Body of pancreas (tissue), 4 donors: Measurements from ENCODE around the gene CAMTA1. TPM values are rescaled to one million over a fixed set of nuclear protein-coding genes. Genes with fewer than 3 reads are reported as not detected.

Experiments
- ATAC-seq: fragments of 150-250 bp; one replicate; pipeline ENCODE4 v1.9.1; 2016
- DNase-seq, 4 donors: peaks; one replicate each; pipeline ENCODE4 v3.0.0-alpha.2; 2019
- H3K27ac ChIP-seq, 4 donors: fragments of 200-600 bp; sonication (generic); 1 replicate in 3 of 4; 2 replicates in 1 of 4; pipeline versions ENCODE4 v1.5.1 to v1.6.1; 2016 to 2019; ENCODE audit warnings: mild to moderate bottlenecking in 1 of 4, mixed read lengths in 1 of 4, moderate library complexity in 1 of 4
- H3K27me3 ChIP-seq, 2 donors: fragments of 200-600 bp; sonication (generic); one replicate each; pipeline ENCODE4 v1.6.0; 2016; ENCODE audit warnings: mild to moderate bottlenecking in 1 of 2
- H3K36me3 ChIP-seq, 2 donors: fragments of 200-600 bp; sonication (generic); replicated peaks in 1 of 2; 2 replicates each; pipeline ENCODE4 v1.5.1; 2016; ENCODE audit warnings: low read depth in 2 of 2; ENCODE audit not compliant: insufficient read depth in 1 of 2
- H3K4me1 ChIP-seq: fragments of 200-600 bp; sonication (generic); one replicate; pipeline ENCODE4 v1.6.0; 2016
- H3K4me3 ChIP-seq, 2 donors: fragments of 200-600 bp; sonication (generic); 1 replicate in 1 of 2; 2 replicates in 1 of 2; pipeline ENCODE4 v1.5.1; 2016 to 2019
- H3K9me3 ChIP-seq, 3 donors: fragments of 200-600 bp; sonication (generic); 1 replicate in 2 of 3; 2 replicates in 1 of 3; pipeline ENCODE4 v1.5.1; 2016
- POLR2A ChIP-seq, 3 donors: fragments of 450-650 bp; IDR thresholded peaks; one replicate each; pipeline ENCODE4 v1.6.1; 2016; ENCODE audit warnings: antibody characterized with exemption in 3 of 3, mild to moderate bottlenecking in 2 of 3
- WGBS, 2 donors: methylation state at CpG; one replicate each; pipeline ENCODE4 v1.1.5; 2017; 5-methylcytosine and 5-hydroxymethylcytosine counted together
- intact Hi-C: fragments of 100-400 bp; cut with DNase I; formaldehyde crosslinking; loops from one replicate; pipeline ENCODE4 v1.15.1; 2023
- total RNA-seq, 2 donors: library from RNA; depleted of rRNA; stranded (reverse); fragments of >200 nt; gene quantifications; one replicate each; pipeline ENCODE4 v1.1.0, GENCODE V29; 2016
- TF ChIP-seq, protein P1 (sequence below), 7 experiments: fragments of 450-650 bp in 4 of 7; fragments of 200-600 bp in 3 of 7; sonication (generic) in 3 of 7; IDR thresholded peaks; one replicate each; pipeline ENCODE4 v1.5.1; 2016 to 2019; ENCODE audit warnings: antibody characterized with exemption in 7 of 7

Gene CAMTA1
- total RNA-seq, 2 donors from 2014 or later = 36.3 to 59.7 TPM

DNA sequence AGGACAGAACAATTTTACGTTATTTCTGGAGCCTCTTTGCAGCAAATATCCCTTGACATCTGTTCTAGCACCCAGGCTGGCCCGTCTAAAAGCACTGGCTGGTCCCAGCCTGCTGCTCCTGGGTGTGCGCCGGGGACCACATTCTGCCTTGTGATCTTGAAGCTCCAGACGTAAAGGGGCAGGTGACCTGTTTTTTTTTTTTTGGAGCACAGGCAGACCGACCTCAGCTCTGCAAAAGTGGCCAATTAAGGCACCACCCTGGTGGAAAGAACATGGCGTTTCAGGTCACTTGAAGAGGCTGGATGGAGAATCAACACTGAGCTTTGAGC, 13.8 kb upstream of the CAMTA1 start:
- TF ChIP-seq, protein P1, sequence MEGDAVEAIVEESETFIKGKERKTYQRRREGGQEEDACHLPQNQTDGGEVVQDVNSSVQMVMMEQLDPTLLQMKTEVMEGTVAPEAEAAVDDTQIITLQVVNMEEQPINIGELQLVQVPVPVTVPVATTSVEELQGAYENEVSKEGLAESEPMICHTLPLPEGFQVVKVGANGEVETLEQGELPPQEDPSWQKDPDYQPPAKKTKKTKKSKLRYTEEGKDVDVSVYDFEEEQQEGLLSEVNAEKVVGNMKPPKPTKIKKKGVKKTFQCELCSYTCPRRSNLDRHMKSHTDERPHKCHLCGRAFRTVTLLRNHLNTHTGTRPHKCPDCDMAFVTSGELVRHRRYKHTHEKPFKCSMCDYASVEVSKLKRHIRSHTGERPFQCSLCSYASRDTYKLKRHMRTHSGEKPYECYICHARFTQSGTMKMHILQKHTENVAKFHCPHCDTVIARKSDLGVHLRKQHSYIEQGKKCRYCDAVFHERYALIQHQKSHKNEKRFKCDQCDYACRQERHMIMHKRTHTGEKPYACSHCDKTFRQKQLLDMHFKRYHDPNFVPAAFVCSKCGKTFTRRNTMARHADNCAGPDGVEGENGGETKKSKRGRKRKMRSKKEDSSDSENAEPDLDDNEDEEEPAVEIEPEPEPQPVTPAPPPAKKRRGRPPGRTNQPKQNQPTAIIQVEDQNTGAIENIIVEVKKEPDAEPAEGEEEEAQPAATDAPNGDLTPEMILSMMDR (IDR thresholded peaks at IDR 0.05) = no peak
- no peak for TF ChIP-seq POLR2A (IDR thresholded peaks at IDR 0.05)
- WGBS, 2 donors = 56 to 67% methylated on average over 7 of the region's 7 CpGs
- no peaks in the 10 kb centered on the region for H3K9me3 ChIP-seq
- H3K36me3 ChIP-seq = no peaks in the 10 kb centered on the region
- no peak overlapping the region for H3K27ac ChIP-seq
- H3K27me3 ChIP-seq = no peaks in the 10 kb centered on the region
- no peak for DNase-seq
- H3K4me1 ChIP-seq = no peaks in the 10 kb centered on the region
- intact Hi-C loops = no loop called here
- H3K4me3 ChIP-seq = no peak overlapping the region
- ATAC-seq = no peak

DNA sequence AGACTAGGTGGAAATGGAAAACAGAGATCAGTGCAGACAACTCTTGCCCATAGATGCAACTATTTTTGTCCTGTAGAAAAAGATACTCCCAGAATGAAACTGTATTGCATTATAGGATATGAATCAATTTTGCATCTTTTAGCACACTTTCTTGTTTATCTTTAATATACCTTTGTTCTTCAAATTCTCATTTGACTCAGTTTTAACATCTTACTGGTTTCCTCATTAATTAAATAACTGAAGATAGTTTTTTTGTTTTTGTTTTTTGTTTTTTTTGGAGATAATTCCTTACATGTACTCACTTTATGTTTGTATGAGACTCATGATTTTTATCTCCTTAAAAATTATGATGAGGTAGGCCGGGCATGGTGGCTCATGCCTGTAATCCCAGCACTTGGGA, 10.9 kb upstream of the CAMTA1 start:
- Histone ChIP-seq H3K4me1 (no peaks in the 10 kb centered on the region), H3K36me3 (no peaks in the 10 kb centered on the region), H3K4me3 (no peak overlapping the region), H3K9me3 (no peaks in the 10 kb centered on the region), H3K27me3 (no peaks in the 10 kb centered on the region), H3K27ac (no peak overlapping the region)
- ATAC-seq = no peak
- intact Hi-C loops = no loop called here
- 65 to 71% methylated on average over 1 of the region's 1 CpG for WGBS, 2 donors
- DNase-seq = no peak
- TF ChIP-seq, protein P1 (IDR thresholded peaks at IDR 0.05) = no peak
- TF ChIP-seq POLR2A (IDR thresholded peaks at IDR 0.05) = no peak

DNA sequence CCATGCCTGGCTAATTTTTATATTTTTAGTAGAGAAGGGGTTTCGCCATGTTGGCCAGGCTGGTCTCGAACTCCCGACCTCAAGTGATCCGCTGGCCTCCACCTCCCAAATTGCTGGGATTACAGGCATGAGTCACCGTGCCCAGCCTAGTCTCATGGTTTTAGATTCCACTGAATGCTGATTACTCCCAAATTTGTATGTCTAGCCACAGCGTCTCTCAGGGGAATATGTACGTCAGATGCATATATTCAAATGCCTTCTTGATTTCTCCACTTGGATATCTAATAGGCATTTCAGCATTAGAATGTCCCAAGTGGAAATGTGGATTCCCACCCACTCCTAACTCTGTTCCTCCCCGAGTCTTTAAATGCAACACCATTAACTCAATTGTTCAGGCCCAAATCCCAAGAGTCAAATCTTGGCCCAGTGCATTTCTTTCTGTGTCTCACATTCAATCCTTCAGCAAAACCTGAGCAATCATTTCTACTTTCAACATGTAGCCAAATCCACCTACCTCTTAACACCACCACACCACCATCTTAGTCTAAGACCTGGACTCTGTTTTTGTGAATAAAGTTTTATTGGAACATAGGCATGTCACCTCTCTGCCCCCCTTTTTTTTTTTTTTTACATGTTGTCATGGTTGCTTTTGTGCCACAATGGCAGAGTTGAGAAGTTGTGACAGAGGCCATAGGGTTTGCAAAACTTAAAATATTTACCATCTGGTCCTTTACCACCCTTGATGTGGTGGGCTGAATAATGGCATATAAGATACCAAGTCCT, 9.8 kb upstream of the CAMTA1 start:
- H3K27me3 ChIP-seq = no peaks in the 10 kb centered on the region
- H3K9me3 ChIP-seq = no peaks in the 10 kb centered on the region
- H3K4me1 ChIP-seq = no peaks in the 10 kb centered on the region
- no peak overlapping the region for H3K27ac ChIP-seq
- no peak for DNase-seq
- WGBS, 2 donors = 86 to 94% methylated on average over 8 of the region's 8 CpGs
- no peak for ATAC-seq
- intact Hi-C loops = no loop called here
- H3K36me3 ChIP-seq = no peaks in the 10 kb centered on the region
- H3K4me3 ChIP-seq = no peak overlapping the region
- TF ChIP-seq POLR2A (IDR thresholded peaks at IDR 0.05) = no peak
- TF ChIP-seq, protein P1 (IDR thresholded peaks at IDR 0.05) = no peak

DNA sequence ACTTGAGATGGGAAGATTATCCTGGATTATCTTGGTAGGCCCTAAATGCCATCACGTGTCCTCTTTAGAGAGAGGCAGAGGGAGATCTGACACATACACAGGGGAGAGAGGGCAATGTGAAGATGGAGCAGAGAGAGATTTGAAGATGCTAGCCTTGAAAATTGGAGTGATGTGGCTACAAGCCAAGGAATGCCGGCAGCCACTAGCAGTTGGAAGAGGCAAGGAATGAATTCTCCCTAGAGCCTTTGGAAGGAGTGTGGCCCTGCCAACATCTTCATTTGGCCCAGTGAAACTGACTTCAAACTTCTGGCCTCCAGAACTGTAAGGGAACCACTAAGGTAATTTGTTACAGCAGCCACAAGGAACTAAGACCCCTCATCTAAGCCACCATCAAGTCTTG, 8.9 kb upstream of the CAMTA1 start:
- no peak for ATAC-seq

More for the DNA sequence above, 8.9 kb upstream of the CAMTA1 start:
- Histone ChIP-seq H3K27ac (no peak overlapping the region), H3K4me3 (no peak overlapping the region), H3K9me3 (no peaks in the 10 kb centered on the region), H3K4me1 (no peaks in the 10 kb centered on the region), H3K36me3 (no peaks in the 10 kb centered on the region), H3K27me3 (no peaks in the 10 kb centered on the region)
- intact Hi-C loops = no loop called here
- no peak for DNase-seq
- no peak for TF ChIP-seq POLR2A (IDR thresholded peaks at IDR 0.05)
- TF ChIP-seq, protein P1 (IDR thresholded peaks at IDR 0.05) = no peak
- WGBS, 2 donors = 88 to 93% methylated on average over 2 of the region's 2 CpGs
